GM12872 (cell line): ENCODE results near the gene TTC39C.

Experiments used
- CTCF ChIP-seq: IDR thresholded peaks from 3 replicates; pipeline ENCODE4 v1.5.1; 2011; ENCODE audit warnings: low read depth, mild to moderate bottlenecking, low read length, moderate library complexity; ENCODE audit not compliant: insufficient read depth

TTC39C gene

GRCh38 chr18:24014062-24014985, at the start of gene TTC39C:
Gene TTC39C, plus strand, starts transcription at chr18:24014754. Its CDS starts 118 bp downstream, at chr18:24014872.
- TF ChIP-seq CTCF: no peak

GRCh38 chr18:23966909-23967308, 47.6 kb upstream of the TTC39C start:
- TF ChIP-seq CTCF: no peak

GRCh38 chr18:23967321-23968089, 47.0 kb upstream of the TTC39C start:
- TF ChIP-seq CTCF: no peak

- no peak for TF ChIP-seq CTCF
Observed at GRCh38 chr18:23968638-23969604, 45.6 kb upstream of the TTC39C start.

GRCh38 chr18:23969664-23970063, 44.9 kb upstream of the TTC39C start:
- no peak for TF ChIP-seq CTCF

- no peak for TF ChIP-seq CTCF
Observed at GRCh38 chr18:23970161-23971096, 44.1 kb upstream of the TTC39C start.
